Measurements from ENCODE around the gene KIR3DL2. TPM values are rescaled to one million over a fixed set of nuclear protein-coding genes. Genes with fewer than 3 reads are reported as not detected.
"Not testable (repeated sequence)": the region's sequence is repeated elsewhere in the genome, so short reads cannot be mapped to it uniquely, and the experiment has no call there.

Gene KIR3DL2
- total RNA-seq, result not detected

DNA sequence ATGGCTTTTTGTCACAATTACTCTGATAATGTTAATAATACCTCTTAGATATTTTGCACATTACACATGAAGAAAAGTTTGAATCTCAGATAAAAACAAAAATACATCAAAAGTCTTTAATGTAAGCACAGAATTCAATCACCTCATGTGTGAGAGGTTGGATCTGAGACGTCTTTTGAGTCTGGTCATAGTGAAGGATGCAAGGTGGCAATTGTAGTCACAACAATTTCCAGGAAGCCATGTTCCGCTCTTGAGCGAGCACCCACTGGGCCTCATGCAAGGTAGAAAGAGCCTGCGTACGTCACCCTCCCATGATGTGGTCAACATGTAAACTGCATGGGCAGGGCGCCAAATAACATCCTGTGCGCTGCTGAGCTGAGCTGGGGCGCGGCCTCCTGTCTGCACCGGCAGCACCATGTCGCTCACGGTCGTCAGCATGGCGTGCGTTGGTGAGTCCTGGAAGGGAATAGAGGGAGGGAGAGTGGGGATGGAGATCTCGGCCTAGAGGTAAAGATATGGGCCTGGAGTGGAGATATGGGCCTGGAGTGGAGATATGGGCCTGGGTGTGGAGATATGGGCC, at the start of gene KIR3DL2:
KIR3DL2 (plus strand) TSS at position 383 of the 580 bp plus-strand sequence; CDS start at position 416, 33 bp downstream.
- H3K36me3 ChIP-seq; H3K9me3 ChIP-seq; H3K27me3 ChIP-seq; DNase-seq; H3K4me3 ChIP-seq; H3K4me1 ChIP-seq; H3K27ac ChIP-seq; intact Hi-C loops (cut with DNase I; ENCODE audit: low total_unique reads): not testable (repeated sequence)
- WGBS, 2 donors (ENCODE audit: low coverage in 1 of 2), result 86 to 90% methylated on average over 1 to 16 of the region's 16 CpGs
- in situ Hi-C loops (cut with MboI; ENCODE audit: low pct_ligation_motif_present in 1 of 4, low pct_unique_long_range_greater_than_20kb in 1 of 4, low sequenced_read_pairs in 3 of 4), result loop anchor here in 1 of 4 donors (5.0 kb wide), 1 partner anchor 33 kb away; the partner anchor contains the start of gene KIR3DL1

DNA sequence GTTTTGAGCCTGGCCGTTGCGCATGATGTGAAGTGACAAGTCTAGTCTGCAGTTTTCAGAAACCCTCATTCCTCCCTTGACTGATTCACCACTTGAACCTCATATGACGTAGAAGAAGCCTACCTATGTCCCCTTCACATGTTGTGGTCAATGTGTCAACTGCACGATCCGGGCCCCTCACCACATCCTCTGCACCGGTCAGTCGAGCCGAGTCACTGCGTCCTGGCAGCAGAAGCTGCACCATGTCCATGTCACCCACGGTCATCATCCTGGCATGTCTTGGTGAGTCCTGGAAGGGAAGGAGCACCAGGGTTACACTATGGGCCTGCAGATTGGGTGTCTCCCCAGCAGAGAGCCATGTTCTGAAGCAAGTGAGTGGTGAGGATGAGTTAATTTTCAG, 46.8 kb upstream of the KIR3DL2 start, which contains the start of gene KIR2DL4:
KIR2DL4 (plus strand) TSS at position 201 of the 400 bp plus-strand sequence; CDS start at position 243, 42 bp downstream.
- WGBS, 2 donors (ENCODE audit: low coverage in 1 of 2), result 67 to 92% methylated on average over 7 to 10 of the region's 10 CpGs
- peak; percentile 10 for DNase-seq
- in situ Hi-C loops (cut with MboI; ENCODE audit: low pct_ligation_motif_present in 1 of 4, low pct_unique_long_range_greater_than_20kb in 1 of 4, low sequenced_read_pairs in 3 of 4) (no loop called here), intact Hi-C loops (cut with DNase I; ENCODE audit: low total_unique reads) (no loop called here)
- H3K4me3 ChIP-seq, result no peak within 1 kb of the TSS
- H3K27ac ChIP-seq, result no peak within 1 kb of the TSS
- no peaks in the 10 kb centered on the region for H3K9me3 ChIP-seq
- TF ChIP-seq EP300 (IDR thresholded peaks at IDR 0.05; ENCODE audit: low read depth), result no peak
- TF ChIP-seq POLR2AphosphoS5 (IDR thresholded peaks at IDR 0.05), result no peak
- no peak for TF ChIP-seq POLR2A (IDR thresholded peaks at IDR 0.05)
- TF ChIP-seq, protein P1, sequence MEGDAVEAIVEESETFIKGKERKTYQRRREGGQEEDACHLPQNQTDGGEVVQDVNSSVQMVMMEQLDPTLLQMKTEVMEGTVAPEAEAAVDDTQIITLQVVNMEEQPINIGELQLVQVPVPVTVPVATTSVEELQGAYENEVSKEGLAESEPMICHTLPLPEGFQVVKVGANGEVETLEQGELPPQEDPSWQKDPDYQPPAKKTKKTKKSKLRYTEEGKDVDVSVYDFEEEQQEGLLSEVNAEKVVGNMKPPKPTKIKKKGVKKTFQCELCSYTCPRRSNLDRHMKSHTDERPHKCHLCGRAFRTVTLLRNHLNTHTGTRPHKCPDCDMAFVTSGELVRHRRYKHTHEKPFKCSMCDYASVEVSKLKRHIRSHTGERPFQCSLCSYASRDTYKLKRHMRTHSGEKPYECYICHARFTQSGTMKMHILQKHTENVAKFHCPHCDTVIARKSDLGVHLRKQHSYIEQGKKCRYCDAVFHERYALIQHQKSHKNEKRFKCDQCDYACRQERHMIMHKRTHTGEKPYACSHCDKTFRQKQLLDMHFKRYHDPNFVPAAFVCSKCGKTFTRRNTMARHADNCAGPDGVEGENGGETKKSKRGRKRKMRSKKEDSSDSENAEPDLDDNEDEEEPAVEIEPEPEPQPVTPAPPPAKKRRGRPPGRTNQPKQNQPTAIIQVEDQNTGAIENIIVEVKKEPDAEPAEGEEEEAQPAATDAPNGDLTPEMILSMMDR (IDR thresholded peaks at IDR 0.05), result no peak
- H3K4me1 ChIP-seq, result no peaks in the 10 kb centered on the region
- H3K27me3 ChIP-seq, result peaks cover 7% of the 10 kb centered on the region
- H3K36me3 ChIP-seq, result no peaks in the 10 kb centered on the region

DNA sequence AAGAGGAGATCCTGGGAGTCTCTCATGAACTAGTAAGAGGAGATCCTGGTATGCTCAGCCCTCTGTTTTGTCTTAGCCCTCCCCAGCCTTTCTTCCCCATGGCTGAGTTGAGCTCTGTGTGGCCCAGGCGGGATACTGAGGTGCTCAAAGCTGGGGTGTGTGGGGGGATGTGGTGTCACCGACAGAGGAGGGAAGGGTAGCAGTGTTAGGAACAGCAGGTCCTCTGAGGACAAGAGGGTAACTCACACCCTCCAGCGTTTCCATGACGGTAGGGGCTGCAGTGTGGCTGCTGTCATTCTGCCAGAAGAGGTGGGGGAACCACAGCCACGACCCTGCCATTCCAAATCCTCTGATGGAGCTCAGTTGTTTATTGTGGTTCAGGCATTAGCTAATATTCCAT, 46.1 kb upstream of the KIR3DL2 start:
- no peaks in the 10 kb centered on the region for H3K4me1 ChIP-seq
- peaks cover 5% of the 10 kb centered on the region for H3K27me3 ChIP-seq
- H3K27ac ChIP-seq, result no peak overlapping the region
- H3K4me3 ChIP-seq, result no peak overlapping the region
- no peaks in the 10 kb centered on the region for H3K36me3 ChIP-seq
- in situ Hi-C loops (cut with MboI; ENCODE audit: low pct_ligation_motif_present in 1 of 4, low pct_unique_long_range_greater_than_20kb in 1 of 4, low sequenced_read_pairs in 3 of 4) (no loop called here), intact Hi-C loops (cut with DNase I; ENCODE audit: low total_unique reads) (no loop called here)
- TF ChIP-seq, protein P1 (IDR thresholded peaks at IDR 0.05), result no peak
- no peak for TF ChIP-seq EP300 (IDR thresholded peaks at IDR 0.05; ENCODE audit: low read depth)
- TF ChIP-seq POLR2AphosphoS5 (IDR thresholded peaks at IDR 0.05), result no peak
- no peak for TF ChIP-seq POLR2A (IDR thresholded peaks at IDR 0.05)
- 39 to 61% methylated on average over 5 of the region's 5 CpGs for WGBS, 2 donors (ENCODE audit: low coverage in 1 of 2)
- DNase-seq, result no peak
- H3K9me3 ChIP-seq, result no peaks in the 10 kb centered on the region

DNA sequence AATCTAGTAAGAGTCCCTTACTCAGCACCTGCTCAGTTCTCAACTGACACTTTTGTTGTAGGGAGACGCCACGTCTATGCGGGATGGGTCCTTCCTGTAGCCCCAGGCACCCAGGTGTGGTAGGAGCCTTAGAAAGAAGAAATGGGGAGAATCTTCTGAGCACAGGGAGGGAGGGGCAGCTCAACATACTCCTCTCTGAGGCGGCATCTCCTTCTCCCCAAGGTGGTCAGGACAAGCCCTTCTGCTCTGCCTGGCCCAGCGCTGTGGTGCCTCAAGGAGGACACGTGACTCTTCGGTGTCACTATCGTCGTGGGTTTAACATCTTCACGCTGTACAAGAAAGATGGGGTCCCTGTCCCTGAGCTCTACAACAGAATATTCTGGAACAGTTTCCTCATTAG, 45.7 kb upstream of the KIR3DL2 start:
- Histone ChIP-seq H3K27me3 (peaks cover under 1% of the 10 kb centered on the region), H3K4me3 (no peak overlapping the region), H3K9me3 (no peaks in the 10 kb centered on the region), H3K36me3 (no peaks in the 10 kb centered on the region), H3K27ac (no peak overlapping the region), H3K4me1 (no peaks in the 10 kb centered on the region)
- WGBS, 2 donors (ENCODE audit: low coverage in 1 of 2), result 87% methylated on average over 10 of the region's 10 CpGs; no CpG with 5 or more reads in 1 of the 2 donors
- in situ Hi-C loops (cut with MboI; ENCODE audit: low pct_ligation_motif_present in 1 of 4, low pct_unique_long_range_greater_than_20kb in 1 of 4, low sequenced_read_pairs in 3 of 4) (no loop called here), intact Hi-C loops (cut with DNase I; ENCODE audit: low total_unique reads) (no loop called here)
- no peak for TF ChIP-seq POLR2AphosphoS5 (IDR thresholded peaks at IDR 0.05)
- TF ChIP-seq, protein P1 (IDR thresholded peaks at IDR 0.05), result no peak
- TF ChIP-seq EP300 (IDR thresholded peaks at IDR 0.05; ENCODE audit: low read depth), result no peak
- TF ChIP-seq POLR2A (IDR thresholded peaks at IDR 0.05), result no peak
- no peak for DNase-seq
